ENCODE data around the gene ABLIM3. TPM values are rescaled to one million over a fixed set of nuclear protein-coding genes. Genes with fewer than 3 reads are reported as not detected.

The ABLIM3 gene
- total RNA-seq, 1 donor from 2014 or later: 3.9 TPM

DNA sequence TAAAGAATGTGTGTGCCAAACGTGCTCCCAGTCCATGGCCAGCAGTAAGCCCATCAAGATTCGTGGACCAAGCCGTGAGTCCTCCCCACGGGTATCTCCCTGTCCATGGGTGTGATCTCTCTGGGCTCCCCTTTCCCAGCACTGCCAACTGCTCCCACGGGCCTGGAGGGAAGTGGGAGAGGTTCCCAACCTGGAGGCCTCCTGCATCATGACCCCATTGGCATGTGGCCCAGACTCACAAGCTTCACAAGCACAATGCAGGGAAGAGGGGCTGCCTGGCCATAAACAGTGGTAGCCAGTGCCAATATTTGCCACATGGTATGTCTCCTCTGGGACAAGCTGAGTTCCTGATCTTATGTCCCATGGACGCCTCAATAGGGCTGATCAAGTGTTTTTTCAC is 59.1 kb downstream of the ABLIM3 start:
- no peaks in the 10 kb centered on the region for H3K9me3 Mint-ChIP-seq (ENCODE audit: unreplicated experiment)
- peaks cover 11% of the 10 kb centered on the region for H3K27me3 Mint-ChIP-seq (ENCODE audit: low read depth, unreplicated experiment)
- Histone ChIP-seq H3K27ac (ENCODE audit: low read depth, low read length) (no peak overlapping the region), H3K36me3 (ENCODE audit: insufficient read depth, low read length) (peaks cover 15% of the 10 kb centered on the region), H3K79me2 (ENCODE audit: insufficient read depth, low read length) (no peaks in the 10 kb centered on the region), H3K4me2 (ENCODE audit: low read length) (no peak overlapping the region), H2AFZ (ENCODE audit: low read depth, low read length) (no peak overlapping the region), H3K27me3 (ENCODE audit: insufficient read depth, low read length) (no peaks in the 10 kb centered on the region), H3K4me1 (ENCODE audit: insufficient read depth, low read length) (peaks cover 11% of the 10 kb centered on the region), H3K9me3 (ENCODE audit: insufficient read depth, low read depth, low read length) (no peaks in the 10 kb centered on the region), H3K9ac (ENCODE audit: low read length) (no peak overlapping the region), H3K4me3 (ENCODE audit: insufficient read depth, low read depth, low read length) (no peak overlapping the region), H4K20me1 (ENCODE audit: insufficient read depth, low read length) (no peaks in the 10 kb centered on the region)
- no peak overlapping the region for H3K27ac Mint-ChIP-seq (ENCODE audit: unreplicated experiment)
- TF ChIP-seq EZH2 (IDR thresholded peaks at IDR 0.05; ENCODE audit: insufficient read depth, low read length) (no peak), CTCF (IDR thresholded peaks at IDR 0.05; ENCODE audit: insufficient read depth, low read depth, low read length) (no peak)
- no peak overlapping the region for H3K4me3 Mint-ChIP-seq (ENCODE audit: unreplicated experiment)
- no peak for FAIRE-seq
- H3K36me3 Mint-ChIP-seq (ENCODE audit: low read depth, unreplicated experiment): peaks cover 2% of the 10 kb centered on the region
- no peaks in the 10 kb centered on the region for H3K4me1 Mint-ChIP-seq (ENCODE audit: low read depth, unreplicated experiment)
- no peak for DNase-seq (ENCODE audit: low read depth)

DNA sequence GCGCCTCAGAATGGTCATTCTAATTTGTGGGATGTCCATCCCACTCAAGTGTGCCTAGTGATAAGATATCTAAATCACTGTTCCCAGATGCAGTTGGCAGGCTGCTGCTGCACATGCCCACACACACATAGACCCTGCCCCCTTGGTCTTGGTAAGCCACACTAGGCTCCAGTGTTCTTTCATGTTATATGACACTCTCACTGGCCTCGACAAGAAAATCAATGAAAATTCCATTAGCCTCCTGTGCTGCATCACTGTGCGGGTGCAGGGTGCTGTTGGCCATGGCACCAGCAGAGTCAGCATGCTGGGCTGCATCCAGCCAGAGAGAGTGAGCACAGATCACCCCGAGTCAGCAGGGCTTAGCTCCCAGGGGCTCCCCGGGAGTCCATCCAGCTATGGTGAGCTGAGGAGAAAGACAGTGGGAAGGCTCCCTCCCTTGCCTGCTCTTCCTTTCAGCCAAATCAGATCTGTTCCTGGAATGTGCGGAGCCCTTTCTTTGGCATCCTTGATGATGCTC is 59.9 kb downstream of the ABLIM3 start:
- no peaks in the 10 kb centered on the region for H3K36me3 Mint-ChIP-seq (ENCODE audit: low read depth, unreplicated experiment)
- DNase-seq (ENCODE audit: low read depth): no peak
- peaks cover 8% of the 10 kb centered on the region for H3K4me1 Mint-ChIP-seq (ENCODE audit: low read depth, unreplicated experiment)
- H3K27ac ChIP-seq (ENCODE audit: low read depth, low read length): no peak overlapping the region
- H3K27me3 Mint-ChIP-seq (ENCODE audit: low read depth, unreplicated experiment): peaks cover 8% of the 10 kb centered on the region
- no peaks in the 10 kb centered on the region for H3K9me3 ChIP-seq (ENCODE audit: insufficient read depth, low read depth, low read length)
- H3K79me2 ChIP-seq (ENCODE audit: insufficient read depth, low read length): no peaks in the 10 kb centered on the region
- H4K20me1 ChIP-seq (ENCODE audit: insufficient read depth, low read length): no peaks in the 10 kb centered on the region
- no peak overlapping the region for H3K27ac Mint-ChIP-seq (ENCODE audit: unreplicated experiment)
- H3K27me3 ChIP-seq (ENCODE audit: insufficient read depth, low read length): no peaks in the 10 kb centered on the region
- H3K36me3 ChIP-seq (ENCODE audit: insufficient read depth, low read length): peaks cover 15% of the 10 kb centered on the region
- FAIRE-seq: no peak
- peaks cover 19% of the 10 kb centered on the region for H3K4me1 ChIP-seq (ENCODE audit: insufficient read depth, low read length)
- no peak overlapping the region for H3K4me3 ChIP-seq (ENCODE audit: insufficient read depth, low read depth, low read length)
- no peak overlapping the region for H3K4me3 Mint-ChIP-seq (ENCODE audit: unreplicated experiment)
- H2AFZ ChIP-seq (ENCODE audit: low read depth, low read length): no peak overlapping the region
- TF ChIP-seq EZH2 (IDR thresholded peaks at IDR 0.05; ENCODE audit: insufficient read depth, low read length): no peak
- no peak for TF ChIP-seq CTCF (IDR thresholded peaks at IDR 0.05; ENCODE audit: insufficient read depth, low read depth, low read length)
- H3K4me2 ChIP-seq (ENCODE audit: low read length): no peak overlapping the region
- H3K9me3 Mint-ChIP-seq (ENCODE audit: unreplicated experiment): no peaks in the 10 kb centered on the region
- H3K9ac ChIP-seq (ENCODE audit: low read length): no peak overlapping the region

GRCh38 chr5:149202910-149203451 is 61.7 kb downstream of the ABLIM3 start:
- no peak overlapping the region for H3K9ac ChIP-seq (ENCODE audit: low read length)
- no peaks in the 10 kb centered on the region for H3K79me2 ChIP-seq (ENCODE audit: insufficient read depth, low read length)
- no peak overlapping the region for H3K4me3 Mint-ChIP-seq (ENCODE audit: unreplicated experiment)
- peaks cover 15% of the 10 kb centered on the region for H3K36me3 ChIP-seq (ENCODE audit: insufficient read depth, low read length)
- H3K27ac Mint-ChIP-seq (ENCODE audit: unreplicated experiment): no peak overlapping the region
- TF ChIP-seq CTCF (IDR thresholded peaks at IDR 0.05; ENCODE audit: insufficient read depth, low read depth, low read length): no peak
- no peak for TF ChIP-seq EZH2 (IDR thresholded peaks at IDR 0.05; ENCODE audit: insufficient read depth, low read length)
- H3K4me1 Mint-ChIP-seq (ENCODE audit: low read depth, unreplicated experiment): peaks cover 9% of the 10 kb centered on the region
- DNase-seq (ENCODE audit: low read depth) (no peak), FAIRE-seq (no peak)
- H3K4me3 ChIP-seq (ENCODE audit: insufficient read depth, low read depth, low read length): no peak overlapping the region
- H4K20me1 ChIP-seq (ENCODE audit: insufficient read depth, low read length): no peaks in the 10 kb centered on the region
- H3K27ac ChIP-seq (ENCODE audit: low read depth, low read length): no peak overlapping the region
- H2AFZ ChIP-seq (ENCODE audit: low read depth, low read length): no peak overlapping the region
- H3K4me1 ChIP-seq (ENCODE audit: insufficient read depth, low read length): peaks cover 29% of the 10 kb centered on the region
- H3K9me3 ChIP-seq (ENCODE audit: insufficient read depth, low read depth, low read length): no peaks in the 10 kb centered on the region
- H3K36me3 Mint-ChIP-seq (ENCODE audit: low read depth, unreplicated experiment): no peaks in the 10 kb centered on the region
- peaks cover 2% of the 10 kb centered on the region for H3K27me3 Mint-ChIP-seq (ENCODE audit: low read depth, unreplicated experiment)
- no peaks in the 10 kb centered on the region for H3K9me3 Mint-ChIP-seq (ENCODE audit: unreplicated experiment)
- no peaks in the 10 kb centered on the region for H3K27me3 ChIP-seq (ENCODE audit: insufficient read depth, low read length)
- H3K4me2 ChIP-seq (ENCODE audit: low read length): no peak overlapping the region
